ENCODE data around the gene AGBL1.

Gene AGBL1

DNA sequence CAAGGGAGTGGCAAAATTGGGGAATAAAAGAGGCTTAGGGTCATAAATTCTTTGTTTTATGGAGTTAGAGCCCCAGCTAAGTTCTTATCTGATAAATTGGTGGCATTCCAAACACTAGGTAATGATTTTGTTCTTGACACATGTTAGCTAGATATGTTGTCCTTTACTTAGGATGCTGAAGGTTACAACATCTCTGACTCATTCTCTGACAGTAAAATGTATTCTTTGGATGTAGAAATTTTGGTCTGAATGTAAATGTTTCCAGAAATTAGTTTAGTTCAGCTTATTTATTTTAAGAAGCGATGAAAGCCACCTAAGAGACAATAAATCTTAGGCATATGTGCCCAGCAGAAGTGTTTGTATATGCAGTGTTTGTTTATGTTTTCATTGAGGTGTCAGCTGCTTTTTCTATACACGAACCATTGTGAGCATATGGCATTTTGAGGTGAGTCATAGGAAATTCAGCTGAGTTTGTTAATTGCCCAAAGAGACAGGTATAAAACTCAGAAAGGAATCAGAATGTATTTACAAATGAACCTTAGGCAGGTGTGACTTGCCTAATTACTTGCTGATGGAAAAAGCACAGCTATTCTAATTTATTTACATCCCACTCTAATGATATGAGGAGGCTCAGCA, 247.7 kb downstream of the AGBL1 start:
- no peak for DNase-seq (ENCODE audit: low spot score)

DNA sequence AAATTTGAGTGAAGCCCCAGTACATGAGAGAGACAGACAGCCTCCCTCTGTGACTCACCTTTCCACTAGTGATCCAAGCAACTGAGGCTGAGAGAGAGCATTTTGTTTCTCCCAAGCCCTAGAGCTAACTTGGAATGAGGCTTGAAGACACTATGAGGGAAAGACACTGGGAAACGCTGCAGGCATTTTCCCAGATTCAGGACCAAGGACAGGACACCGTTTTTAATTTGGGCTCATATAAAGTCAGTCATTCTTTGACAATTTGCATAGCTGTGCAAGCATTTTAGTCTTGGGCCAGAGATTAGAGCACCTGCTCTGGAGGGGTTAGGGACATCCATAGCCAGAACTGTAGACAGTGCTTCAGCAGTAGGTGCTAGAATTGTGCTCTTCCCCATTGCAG, 249.0 kb downstream of the AGBL1 start:
- DNase-seq (ENCODE audit: low spot score) = no peak

DNA sequence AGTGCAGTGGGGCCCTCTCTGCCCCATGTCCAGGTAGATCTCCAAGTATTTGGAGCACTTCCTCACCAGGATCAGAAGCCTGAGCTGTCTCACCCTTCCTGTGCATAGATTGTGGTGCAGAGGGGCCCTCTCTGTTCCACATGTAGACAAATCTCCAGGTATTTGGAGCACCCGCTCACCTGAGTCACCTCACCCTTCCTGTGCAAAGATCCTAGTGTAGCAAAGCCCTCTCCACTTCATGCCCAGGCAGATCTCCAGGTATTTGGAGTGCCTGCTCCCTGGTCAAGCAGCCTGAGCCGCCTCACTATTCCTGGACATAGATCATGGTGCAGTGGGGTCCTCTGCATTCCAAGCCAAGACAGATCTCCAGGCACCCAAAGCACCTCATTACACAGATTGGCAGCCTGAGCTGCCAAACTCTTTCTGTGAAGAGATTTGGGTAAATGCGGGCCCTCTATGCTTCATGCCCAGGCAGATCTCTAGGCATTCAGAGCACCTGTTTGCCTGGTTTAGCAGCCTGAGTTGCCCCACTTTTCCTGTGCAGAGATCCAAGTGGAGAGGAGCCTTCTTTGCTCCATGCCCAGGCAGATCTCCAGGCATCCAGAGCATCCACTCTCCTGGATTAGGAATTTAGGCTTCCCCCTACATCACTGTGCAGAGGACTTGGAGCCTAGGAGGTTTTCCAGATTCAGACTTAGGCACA, 249.8 kb downstream of the AGBL1 start:
- DNase-seq (ENCODE audit: low spot score) = no peak

DNA sequence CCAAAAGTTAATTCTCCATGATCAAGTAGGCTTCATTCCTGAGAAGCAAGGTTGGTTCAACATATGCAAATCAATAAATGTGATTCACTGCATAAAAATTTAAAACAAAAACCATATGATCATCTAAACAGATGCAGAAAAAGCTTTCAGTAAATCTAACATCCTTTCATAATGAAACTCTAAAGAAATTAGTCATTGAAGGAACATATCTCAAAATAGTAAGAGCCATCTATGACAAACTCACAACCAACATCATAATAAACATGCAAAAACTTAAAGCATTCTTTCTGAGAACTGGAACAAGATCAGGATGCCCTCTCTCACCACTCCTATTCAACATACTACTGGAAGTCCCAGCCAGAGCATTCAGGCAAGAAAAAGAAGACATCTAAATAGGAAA, 254.1 kb downstream of the AGBL1 start:
- DNase-seq (ENCODE audit: low spot score) = no peak

DNA sequence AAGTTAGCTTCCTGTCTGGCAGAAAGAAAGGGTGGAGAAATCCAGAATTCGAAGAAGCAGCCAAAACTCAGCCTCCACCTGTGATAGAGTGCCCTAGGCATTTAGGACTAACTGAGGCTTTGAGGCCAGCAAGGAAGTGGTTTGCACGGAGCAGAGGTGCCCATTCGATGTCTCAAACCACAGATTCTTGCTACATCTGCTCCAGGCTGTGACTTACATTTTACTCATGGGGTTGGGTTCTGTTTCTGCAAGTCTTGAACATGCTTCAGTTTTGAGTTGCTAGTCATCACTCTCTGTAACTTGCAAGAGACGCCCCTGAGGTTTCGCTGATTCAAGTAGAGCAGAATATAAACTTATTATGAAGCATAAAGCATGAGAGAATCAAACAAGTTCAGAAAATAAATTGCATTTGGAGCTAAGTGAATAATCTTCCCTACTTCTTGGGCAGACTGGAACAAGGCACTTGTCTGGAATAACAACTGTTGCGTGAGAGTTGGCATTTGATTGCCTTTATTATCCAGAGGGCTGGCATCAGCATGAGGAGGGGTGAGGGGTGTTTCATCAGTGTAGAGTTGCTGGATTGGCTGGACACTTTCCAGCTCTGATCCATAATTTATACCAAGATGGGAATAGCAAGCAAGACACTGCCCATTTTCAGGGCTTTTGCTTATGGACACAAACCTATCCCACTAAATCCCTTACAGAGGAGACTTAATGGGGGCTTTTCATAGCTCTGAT, 256.5 kb downstream of the AGBL1 start:
- peak; percentile 80 for DNase-seq (ENCODE audit: low spot score)

DNA sequence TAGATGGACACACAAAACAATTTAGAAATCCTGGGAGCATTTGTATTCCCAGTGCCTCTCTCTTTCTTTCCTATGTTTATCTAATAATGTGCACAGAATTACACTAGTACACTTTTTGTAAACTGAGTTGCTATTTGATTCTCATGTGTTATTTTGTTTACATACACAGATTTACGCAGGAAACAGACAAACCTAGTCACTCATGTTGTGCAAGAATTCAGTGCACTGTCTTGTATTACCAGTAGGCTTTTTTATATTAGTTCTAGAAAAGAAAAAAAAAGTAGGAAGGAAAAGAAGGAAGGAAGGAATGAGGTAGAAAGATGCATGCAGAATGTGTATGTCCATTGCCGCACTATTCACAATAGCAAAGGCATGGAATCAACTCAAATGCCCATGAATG, 257.4 kb downstream of the AGBL1 start:
- no peak for DNase-seq (ENCODE audit: low spot score)

DNA sequence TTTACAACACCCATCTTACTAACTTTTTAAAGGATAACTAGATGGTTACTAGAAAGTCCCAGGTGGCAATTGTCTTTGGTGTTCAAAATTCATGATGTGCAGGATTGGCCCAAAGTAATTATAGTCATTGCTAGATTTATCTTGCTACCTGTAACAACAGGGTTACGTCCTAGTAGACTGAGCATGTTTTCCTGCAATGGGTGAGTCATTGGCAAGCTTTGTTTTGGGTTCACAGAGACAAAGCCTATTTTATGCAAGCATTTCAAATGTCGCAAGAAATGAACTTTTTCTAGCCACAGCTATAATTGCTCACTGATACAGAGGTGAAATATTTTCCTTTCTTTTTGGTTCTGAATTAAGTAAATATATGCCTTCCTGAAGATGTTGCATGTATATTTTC, 267.6 kb downstream of the AGBL1 start:
- no peak for DNase-seq (ENCODE audit: low spot score)

DNA sequence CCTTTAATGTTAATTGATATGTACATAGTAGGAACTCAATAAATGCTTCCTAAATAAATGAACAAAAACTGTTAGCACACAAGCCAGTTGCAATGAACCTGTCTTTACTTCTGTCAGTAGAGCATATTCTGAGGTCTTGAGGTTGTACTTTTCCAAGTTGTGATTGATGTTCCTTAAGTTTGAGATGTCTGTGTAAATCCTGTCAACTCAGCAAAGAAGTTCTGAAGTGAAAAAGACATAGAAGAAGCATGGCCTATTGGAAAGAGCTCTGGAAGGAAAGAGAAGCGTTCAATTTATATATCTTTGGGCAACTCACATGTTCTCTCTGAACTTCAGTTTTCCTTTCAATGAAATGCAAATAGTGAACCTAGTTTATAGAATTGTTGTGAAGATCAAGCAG, 269.9 kb downstream of the AGBL1 start:
- DNase-seq (ENCODE audit: low spot score) = no peak

DNA sequence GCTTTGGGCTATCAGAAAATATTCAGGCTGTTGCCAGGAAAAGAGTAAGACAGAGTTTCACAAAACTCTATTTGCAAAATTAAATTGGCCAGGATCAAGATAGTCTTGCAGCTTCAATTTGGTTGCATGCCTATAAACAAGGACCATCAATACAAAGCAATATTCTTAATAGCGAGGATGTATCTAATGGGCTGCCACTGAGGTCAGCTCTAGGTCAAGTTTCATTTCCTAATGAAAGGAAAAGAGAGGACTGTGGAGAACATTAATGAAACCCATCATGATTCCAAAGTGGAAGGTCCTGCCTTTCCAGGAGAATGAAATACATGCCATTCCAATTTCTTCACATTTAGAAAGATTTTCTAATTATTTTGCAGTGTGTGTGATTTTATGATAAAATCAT, 273.5 kb downstream of the AGBL1 start:
- DNase-seq (ENCODE audit: low spot score) = no peak

DNA sequence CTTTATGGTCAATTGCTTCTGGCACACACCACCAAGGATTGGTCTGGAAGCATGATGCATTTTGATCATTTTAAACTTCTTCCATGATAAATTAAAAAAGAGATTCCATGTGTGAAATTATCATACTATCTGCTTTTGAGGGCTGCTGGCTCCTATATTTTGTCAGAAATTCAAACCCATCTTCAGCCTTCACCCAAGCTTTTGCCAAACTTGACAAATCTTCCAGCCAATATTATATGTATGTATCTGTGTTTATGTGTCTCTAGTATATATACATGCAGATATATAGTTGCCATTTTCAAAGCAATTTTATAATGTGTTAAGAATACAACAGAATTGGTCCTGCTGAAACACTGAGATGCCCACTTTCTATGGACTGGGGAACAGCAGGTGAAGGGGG, 275.7 kb downstream of the AGBL1 start:
- no peak for DNase-seq (ENCODE audit: low spot score)

DNA sequence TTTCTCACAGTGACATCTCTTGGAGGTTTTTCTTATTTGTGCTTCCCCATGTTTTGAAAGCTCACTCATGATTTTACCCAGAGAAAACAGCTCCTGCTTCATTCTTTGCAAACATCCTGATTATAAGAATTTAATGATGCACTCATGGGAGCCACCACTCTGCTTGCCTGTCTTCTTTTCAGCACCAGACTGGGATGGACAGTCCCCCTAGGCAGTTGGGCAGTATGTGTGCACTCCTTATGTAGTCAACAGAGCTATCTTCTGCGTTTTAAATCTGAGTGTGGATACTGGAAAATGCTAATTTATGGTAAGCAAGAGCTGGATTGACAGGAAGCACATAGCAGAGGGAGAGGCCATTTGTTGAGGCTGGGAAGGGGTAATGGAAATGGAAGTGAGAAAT, 276.1 kb downstream of the AGBL1 start:
- DNase-seq (ENCODE audit: low spot score) = no peak

DNA sequence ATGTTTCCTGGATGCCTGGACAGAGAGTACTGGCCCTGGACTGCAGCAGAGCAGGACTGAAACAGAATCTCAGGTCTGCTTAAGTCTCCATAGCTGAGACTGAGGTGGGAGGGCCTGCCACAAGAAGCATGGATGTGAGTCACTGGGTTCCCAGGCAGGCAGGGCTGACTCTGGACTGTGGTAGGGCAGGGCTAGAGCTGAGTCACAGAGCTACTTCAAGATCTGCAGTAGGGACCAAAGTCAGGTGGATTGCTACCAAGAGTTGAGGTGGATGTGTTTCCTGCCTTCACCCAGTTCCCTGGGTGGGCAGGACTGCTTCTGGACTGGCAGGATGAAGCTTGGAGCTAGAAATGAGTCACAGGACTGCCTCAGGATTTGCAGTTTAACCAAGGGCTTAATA, 282.9 kb downstream of the AGBL1 start:
- DNase-seq (ENCODE audit: low spot score) = peak; percentile 40

DNA sequence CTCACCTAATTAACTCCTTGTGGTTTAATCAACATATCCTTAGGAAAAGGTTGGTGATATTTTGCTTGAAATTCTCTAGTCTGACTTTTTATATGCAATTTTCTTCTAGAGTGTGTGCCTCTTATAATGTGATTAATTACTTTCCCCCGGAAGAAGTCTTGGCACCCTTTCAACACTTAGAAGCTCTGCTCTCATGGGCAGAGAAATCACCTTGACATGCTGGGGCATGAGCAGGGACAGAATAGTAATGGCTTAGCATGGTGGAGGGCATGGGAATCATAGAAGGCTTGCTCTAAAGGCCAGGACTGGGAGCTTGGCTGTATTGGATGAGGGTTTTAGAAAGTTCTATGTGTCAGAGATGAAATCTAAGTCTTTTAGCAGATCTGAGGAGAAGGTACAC, 293.5 kb downstream of the AGBL1 start:
- no peak for DNase-seq (ENCODE audit: low spot score)

DNA sequence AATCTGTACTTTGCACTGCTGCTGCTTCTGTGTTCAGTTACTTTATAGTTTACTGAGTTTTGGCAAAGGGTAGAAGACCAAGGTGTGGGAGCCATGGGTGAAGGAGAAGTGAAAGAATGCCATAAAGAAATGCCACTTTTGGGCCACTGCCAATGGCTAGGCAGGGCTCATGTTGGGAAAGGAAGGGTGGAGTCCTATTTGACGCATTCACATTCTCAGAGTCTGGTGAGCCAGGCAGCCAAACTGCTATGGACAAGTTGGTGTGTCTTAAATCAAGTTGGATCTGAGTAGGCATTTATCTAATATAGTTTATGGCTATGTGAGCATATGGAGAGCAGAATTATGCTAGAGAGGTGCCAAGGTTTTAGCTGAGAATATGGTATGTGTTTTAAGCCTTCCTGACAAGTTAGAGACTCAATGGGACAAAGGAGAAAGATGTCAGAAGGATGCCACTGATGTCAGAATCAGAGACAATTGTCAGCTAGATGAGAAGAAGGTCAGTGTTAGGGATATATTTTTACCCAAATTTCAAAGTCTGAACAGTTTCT, 296.1 kb downstream of the AGBL1 start:
- no peak for DNase-seq (ENCODE audit: low spot score)

DNA sequence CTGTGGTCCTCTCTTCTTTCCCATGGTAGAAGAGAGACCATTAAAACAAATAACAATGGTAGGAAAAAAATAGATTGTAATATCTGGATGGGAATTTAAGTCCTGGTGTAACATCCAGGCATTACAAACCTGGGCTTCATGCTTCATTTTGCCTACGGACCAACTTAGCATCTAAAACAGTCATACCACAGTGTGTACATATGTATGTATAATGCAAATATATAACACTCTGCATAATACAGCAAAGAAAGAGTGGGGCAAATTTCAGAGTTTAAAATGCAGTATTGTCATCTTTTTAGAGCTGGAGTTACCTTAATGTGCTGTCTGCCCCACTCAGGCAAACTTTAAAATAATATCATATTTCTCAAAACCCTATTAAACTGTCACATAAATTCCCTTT, 298.2 kb downstream of the AGBL1 start:
- no peak for DNase-seq (ENCODE audit: low spot score)

DNA sequence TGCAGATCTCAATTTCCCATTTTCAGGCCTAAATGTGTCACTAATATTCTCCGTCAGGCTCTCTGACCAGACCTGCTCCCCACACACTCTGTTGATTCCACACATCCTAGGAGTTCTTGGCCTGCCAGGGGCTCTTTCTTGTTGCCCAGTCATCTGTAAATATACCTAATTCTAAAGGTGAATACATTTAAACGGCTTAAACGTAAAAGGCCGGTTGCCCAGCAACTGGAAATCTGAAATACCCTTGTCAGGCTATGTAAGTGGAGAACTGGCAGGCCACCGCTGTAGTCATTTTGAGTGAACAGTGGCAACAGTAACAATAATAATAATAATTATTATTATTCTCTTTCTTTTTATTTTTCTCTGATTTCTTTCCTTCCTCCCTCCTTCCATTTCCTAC, 302.7 kb downstream of the AGBL1 start:
- no peak for DNase-seq (ENCODE audit: low spot score)

DNA sequence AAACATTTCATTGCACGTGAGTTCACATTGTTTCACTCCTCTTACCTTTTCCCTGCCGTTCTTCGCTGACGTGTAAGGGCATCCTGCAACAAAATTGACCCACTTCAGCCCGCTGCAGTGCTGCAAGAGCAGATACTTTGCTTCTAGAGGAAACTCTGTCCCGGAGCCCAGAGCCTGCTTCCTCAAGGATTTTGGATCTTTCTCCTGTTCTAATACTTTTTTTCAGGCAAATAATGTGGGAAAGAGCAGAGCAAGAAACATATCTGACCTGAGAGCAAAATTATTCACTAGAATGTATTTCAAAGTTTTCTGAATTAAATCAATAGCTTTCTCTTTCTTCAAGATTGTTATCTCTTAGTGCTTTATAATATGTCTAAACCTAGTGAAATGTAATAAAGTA, 303.9 kb downstream of the AGBL1 start:
- no peak for DNase-seq (ENCODE audit: low spot score)

DNA sequence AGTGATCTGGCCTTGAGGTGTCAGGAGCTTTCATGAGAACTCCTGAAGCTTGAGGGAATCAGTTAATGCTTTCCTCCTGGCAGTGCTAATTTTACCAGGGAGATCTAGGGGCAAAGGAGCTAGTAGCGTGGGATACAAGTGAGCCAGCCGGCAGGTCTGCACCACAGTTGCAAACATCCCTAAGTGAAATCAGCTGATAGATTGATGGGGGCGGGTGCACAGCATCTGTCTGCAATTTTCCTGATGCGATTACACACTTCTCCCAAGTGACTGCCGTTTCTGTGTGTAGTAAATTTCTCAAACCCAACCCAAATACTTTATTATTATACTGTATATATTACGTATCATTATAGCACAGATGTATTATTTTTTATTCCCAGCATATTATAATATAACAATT, 304.5 kb downstream of the AGBL1 start:
- DNase-seq (ENCODE audit: low spot score) = no peak

DNA sequence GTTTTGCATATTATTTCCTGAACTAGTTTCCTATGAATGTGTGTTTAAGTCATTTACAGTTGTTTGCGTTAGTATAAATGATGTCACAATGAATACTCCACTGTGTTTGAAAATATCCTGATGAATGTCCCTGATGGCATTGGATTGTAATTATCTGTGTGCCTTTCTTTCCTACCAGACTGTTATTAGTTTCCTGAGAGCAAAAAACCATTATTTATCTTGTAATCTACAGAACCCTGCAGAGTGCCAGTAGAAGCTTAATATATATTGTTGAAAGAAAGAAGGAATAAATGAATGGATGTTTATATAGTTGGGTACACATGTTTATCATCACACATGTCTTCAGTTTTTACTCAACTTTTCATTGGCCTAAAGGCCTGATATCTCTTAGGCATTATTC, 312.6 kb downstream of the AGBL1 start:
- no peak for DNase-seq (ENCODE audit: low spot score)

DNA sequence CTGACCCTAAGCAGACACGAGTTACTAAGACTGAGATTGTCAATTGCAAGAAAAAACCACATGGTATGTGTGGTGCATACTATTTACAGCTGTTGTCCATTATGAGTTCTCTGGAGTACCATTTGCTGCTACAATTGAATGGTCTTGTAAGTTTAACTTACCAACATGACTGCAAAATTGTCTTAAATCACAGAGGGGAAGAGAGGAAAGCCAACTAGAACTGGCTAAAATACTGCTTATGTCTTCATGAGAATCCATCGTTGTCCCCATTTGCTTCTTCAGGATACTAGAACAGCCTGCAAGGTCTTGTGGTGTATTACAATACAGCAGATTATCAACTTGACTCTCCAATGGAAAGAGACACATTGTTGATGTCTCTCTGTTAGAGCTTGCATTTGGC, 313.2 kb downstream of the AGBL1 start:
- no peak for DNase-seq (ENCODE audit: low spot score)

DNA sequence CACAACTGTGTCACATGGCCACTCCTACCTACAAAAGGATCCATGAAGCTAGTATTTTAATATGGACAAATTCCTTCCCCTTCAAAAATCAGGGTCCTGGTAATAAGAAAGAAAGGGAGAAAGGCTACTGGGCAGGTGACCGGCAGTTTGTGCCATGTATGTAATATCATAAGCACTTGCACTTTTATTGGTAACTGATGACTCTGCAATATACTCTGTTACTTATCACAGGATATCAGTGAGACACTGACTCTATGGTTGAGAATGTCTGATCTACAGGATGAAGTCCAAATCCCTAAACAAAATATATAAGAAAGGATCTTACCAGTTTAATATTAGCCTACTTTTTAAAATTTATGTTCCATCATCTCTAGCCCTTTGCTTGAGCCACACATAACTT, 315.2 kb downstream of the AGBL1 start:
- no peak for DNase-seq (ENCODE audit: low spot score)

DNA sequence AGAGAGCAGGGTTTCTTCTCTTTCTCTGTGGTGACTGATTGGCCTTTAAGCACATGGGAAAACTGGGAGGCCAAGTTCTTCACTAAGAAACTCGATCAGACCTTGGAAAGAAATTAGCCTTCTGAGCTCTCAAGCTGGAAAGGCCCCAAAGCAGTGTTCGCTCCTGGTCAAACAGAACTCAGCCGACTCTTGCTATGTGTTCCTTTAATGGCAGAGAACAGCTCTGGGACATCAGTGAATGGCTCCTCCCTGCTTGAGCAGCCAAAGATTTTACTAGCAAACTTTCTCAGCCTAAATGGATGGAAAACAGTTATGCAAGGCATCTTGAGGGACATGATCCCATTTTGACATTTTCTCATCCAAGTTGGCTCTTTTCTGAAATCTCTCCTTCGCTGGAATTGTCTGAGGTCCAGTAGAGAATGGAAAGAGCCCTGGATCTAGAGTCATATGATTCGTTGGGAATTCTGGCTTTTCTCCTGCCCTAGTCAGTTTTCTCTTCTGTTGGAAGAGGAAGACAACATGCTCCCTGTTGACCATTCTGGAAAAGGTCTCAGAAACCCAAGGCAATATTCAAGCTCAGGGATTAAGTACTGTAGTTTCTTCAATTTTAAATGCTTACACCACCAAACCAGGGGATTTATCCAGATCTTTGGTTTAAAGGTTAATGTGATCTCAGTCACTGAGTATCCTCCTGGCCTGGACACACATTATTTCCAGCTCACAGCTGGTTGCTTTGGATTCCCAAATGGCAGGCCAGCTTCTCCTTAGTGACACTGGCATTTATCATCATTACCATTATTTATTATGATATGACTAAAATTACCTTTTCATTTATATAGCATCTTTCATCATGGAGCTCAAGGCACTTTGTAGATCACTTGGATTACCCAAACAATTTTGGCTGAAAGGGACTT, 319.6 kb downstream of the AGBL1 start:
- no peak for DNase-seq (ENCODE audit: low spot score)
